Upper lobe of left lung (tissue), 6 donors: ENCODE measurements around the gene KCNN2. TPM values are rescaled to one million over a fixed set of nuclear protein-coding genes. Genes with fewer than 3 reads are reported as not detected.
A peak's percentile ranks its signal among the peaks of the same experiment; 100 is the strongest.
"Not testable (repeated sequence)": the region's sequence is repeated elsewhere in the genome, so short reads cannot be mapped to it uniquely, and the experiment has no call there.

Experiments
- ATAC-seq, 2 donors: fragments of 200-7000 bp; cut with Tn5 transposase; one replicate each; pipeline ENCODE4 v1.9.1; 2022; ENCODE audit warnings: mild to moderate bottlenecking in 2 of 2, moderate library complexity in 2 of 2; ENCODE audit not compliant: low FRiP score in 2 of 2
- DNase-seq, 2 donors: peaks; one replicate each; pipeline ENCODE4 v3.0.0-alpha.2; 2019 to 2020
- H3K27ac ChIP-seq, 4 donors: fragments of 200-600 bp; sonication (generic); one replicate each; pipeline ENCODE4 v1.5.1; 2016 to 2019
- H3K27me3 ChIP-seq, 4 donors: fragments of 200-600 bp; sonication (generic); one replicate each; pipeline ENCODE4 v1.5.1; 2017 to 2019
- H3K36me3 ChIP-seq, 4 donors: fragments of 200-600 bp; sonication (generic); one replicate each; pipeline ENCODE4 v1.5.1; 2016 to 2019
- H3K4me1 ChIP-seq, 4 donors: fragments of 200-600 bp; sonication (generic); one replicate each; pipeline ENCODE4 v1.5.1; 2018 to 2019
- H3K4me3 ChIP-seq, 4 donors: fragments of 200-600 bp; sonication (generic); one replicate each; pipeline ENCODE4 v1.5.1; 2017 to 2019; ENCODE audit warnings: mild to moderate bottlenecking in 2 of 4, moderate library complexity in 1 of 4
- H3K9me3 ChIP-seq, 4 donors: fragments of 200-600 bp; sonication (generic); one replicate each; pipeline ENCODE4 v1.5.1; 2018 to 2019
- EP300 ChIP-seq, 4 donors: sonication (generic); formaldehyde crosslinking; IDR thresholded peaks; one replicate each; pipeline ENCODE4 v1.5.1; 2017; ENCODE audit warnings: antibody characterized with exemption in 4 of 4, control low read depth in 2 of 4
- POLR2A ChIP-seq, 4 donors: fragments of 450-650 bp; IDR thresholded peaks; one replicate each; pipeline ENCODE4 v1.5.1; 2016 to 2017; ENCODE audit warnings: antibody characterized with exemption in 4 of 4, mild to moderate bottlenecking in 2 of 4
- POLR2AphosphoS5 ChIP-seq, 2 donors: sonication (generic); formaldehyde crosslinking; IDR thresholded peaks; one replicate each; pipeline ENCODE4 v1.5.1; 2017; ENCODE audit warnings: antibody characterized with exemption in 2 of 2
- WGBS, 2 donors: methylation state at CpG; one replicate each; pipeline ENCODE4 v1.1.5; 2017 to 2018; 5-methylcytosine and 5-hydroxymethylcytosine counted together
- total RNA-seq, 6 donors: library from RNA; depleted of rRNA in 4 of 6; stranded (reverse); fragments of >200 nt in 4 of 6; gene quantifications; one replicate each; pipeline versions ENCODE4 v1.1.0 to v1.2.1, GENCODE V29; 2016 to 2021
- TF ChIP-seq, protein P1 (sequence below), 6 experiments: fragments of 450-650 bp in 4 of 6; fragments of 200-600 bp in 2 of 6; sonication (generic) in 2 of 6; IDR thresholded peaks; one replicate each; pipeline ENCODE4 v1.5.1; 2016 to 2019; ENCODE audit warnings: antibody characterized with exemption in 6 of 6
- donor health status: DM: no; HTN: no; CAD: no; lungs with moderate emphysema.
- donor health status: DM: no; HTN: yes; CAD: no; lungs with severe emphysema.

KCNN2 gene
- total RNA-seq, 6 donors from 2014 or later = 0.55 to 3.2 (median 1.9) TPM

DNA sequence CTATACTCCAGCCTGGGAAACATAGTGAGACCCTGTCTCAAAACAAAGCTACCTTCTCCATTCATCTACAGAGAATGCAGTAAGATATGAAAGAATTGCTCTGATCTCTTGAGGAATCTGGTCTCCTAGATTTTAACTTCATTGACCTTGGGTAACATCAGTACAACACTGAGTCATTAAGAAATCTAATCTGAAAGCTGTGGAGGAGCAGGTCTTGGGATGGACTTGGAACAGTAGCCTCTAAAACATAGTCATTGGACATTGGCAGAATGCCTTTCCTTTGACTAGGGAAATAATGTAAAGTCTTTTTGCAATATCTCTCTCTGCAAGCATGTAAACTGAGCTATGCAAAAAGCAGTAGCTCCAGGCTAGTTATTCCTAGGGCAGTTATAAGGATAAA lies 58.1 kb downstream of the KCNN2 start:
- ATAC-seq = no peak
- Histone ChIP-seq H3K36me3 (no peaks in the 10 kb centered on the region), H3K4me3 (no peak overlapping the region), H3K27me3 (no peaks in the 10 kb centered on the region), H3K4me1 (no peaks in the 10 kb centered on the region), H3K27ac (no peak overlapping the region), H3K9me3 (no peaks in the 10 kb centered on the region)
- DNase-seq = no peak
- TF ChIP-seq, protein P1, sequence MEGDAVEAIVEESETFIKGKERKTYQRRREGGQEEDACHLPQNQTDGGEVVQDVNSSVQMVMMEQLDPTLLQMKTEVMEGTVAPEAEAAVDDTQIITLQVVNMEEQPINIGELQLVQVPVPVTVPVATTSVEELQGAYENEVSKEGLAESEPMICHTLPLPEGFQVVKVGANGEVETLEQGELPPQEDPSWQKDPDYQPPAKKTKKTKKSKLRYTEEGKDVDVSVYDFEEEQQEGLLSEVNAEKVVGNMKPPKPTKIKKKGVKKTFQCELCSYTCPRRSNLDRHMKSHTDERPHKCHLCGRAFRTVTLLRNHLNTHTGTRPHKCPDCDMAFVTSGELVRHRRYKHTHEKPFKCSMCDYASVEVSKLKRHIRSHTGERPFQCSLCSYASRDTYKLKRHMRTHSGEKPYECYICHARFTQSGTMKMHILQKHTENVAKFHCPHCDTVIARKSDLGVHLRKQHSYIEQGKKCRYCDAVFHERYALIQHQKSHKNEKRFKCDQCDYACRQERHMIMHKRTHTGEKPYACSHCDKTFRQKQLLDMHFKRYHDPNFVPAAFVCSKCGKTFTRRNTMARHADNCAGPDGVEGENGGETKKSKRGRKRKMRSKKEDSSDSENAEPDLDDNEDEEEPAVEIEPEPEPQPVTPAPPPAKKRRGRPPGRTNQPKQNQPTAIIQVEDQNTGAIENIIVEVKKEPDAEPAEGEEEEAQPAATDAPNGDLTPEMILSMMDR (IDR thresholded peaks at IDR 0.05) = no peak
- TF ChIP-seq EP300 (IDR thresholded peaks at IDR 0.05) (no peak), POLR2A (IDR thresholded peaks at IDR 0.05) (no peak)

DNA sequence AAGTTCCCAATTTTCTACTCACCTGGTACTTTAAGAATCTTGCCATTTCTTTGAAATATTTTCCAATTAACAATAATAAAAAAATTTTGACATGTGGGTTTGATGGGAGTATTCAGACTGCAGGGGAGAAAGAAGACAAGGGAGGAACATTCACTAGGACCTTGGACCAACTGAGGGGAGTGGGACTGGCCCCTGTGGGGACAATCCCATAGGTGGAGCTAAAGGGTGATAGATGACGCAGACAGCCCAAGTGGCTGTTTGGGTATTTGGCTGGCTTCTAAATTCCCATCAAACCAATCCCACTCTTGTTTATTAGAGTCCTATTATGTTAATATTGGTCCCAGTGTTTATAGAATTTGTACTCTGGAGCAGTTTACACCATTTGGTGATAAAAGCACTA lies 65.3 kb downstream of the KCNN2 start:
- ATAC-seq (no peak), DNase-seq (no peak)
- Histone ChIP-seq H3K4me3 (no peak overlapping the region), H3K27me3 (no peaks in the 10 kb centered on the region), H3K27ac (no peak overlapping the region), H3K9me3 (no peaks in the 10 kb centered on the region), H3K36me3 (no peaks in the 10 kb centered on the region), H3K4me1 (no peaks in the 10 kb centered on the region)
- TF ChIP-seq POLR2AphosphoS5 (IDR thresholded peaks at IDR 0.05) (no peak), EP300 (IDR thresholded peaks at IDR 0.05) (no peak)
- WGBS, 2 donors = 89 to 92% methylated on average over 1 of the region's 1 CpG

DNA sequence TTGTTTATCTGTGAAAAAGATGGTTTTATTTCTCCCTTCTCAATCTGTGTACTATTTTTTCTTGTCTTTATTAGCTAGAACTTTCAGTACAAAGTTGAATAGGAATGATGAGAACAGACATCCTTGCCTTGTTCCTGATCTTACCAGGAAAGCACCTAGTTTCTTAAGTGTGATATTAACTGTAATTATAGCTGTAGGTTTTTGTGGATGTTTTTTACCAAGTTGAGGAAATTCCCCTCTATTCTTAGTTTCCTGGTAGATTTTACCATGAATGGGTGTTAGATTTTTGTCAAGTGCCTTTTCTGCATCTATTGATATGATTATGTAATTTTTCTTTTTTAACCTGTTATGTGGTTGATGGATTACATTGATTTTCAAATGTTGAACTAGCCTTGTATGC lies 68.7 kb downstream of the KCNN2 start:
- Histone ChIP-seq H3K27ac (no peak overlapping the region), H3K9me3 (no peaks in the 10 kb centered on the region), H3K4me3 (no peak overlapping the region), H3K4me1 (no peaks in the 10 kb centered on the region), H3K27me3 (no peaks in the 10 kb centered on the region), H3K36me3 (no peaks in the 10 kb centered on the region)
- ATAC-seq (no peak), DNase-seq (no peak)
- no peak for TF ChIP-seq EP300 (IDR thresholded peaks at IDR 0.05)
- TF ChIP-seq POLR2AphosphoS5 (IDR thresholded peaks at IDR 0.05) = no peak
- TF ChIP-seq POLR2A (IDR thresholded peaks at IDR 0.05) = no peak
- TF ChIP-seq, protein P1 (IDR thresholded peaks at IDR 0.05) = no peak

DNA sequence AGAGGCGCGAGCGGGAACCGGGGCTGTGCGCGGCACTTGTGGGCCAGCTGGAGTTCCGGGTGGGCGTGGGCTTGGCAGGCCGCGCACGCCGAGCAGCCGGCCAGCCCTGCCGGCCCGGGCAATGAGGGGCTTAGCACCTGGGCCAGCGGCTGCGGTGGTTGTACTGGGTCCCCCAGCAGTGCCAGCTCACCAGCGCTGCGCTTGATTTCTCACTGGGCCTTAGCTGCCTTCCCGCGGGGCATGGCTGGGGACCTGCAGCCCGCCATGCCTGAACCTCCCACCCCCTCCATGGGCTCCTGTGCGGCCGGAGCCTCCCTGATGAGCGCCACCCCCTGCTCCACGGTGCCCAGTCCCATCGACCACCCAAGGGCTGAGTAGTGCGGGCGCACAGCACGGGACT lies 70.8 kb downstream of the KCNN2 start:
- DNase-seq = peak in 1 of 2 donors; percentile 67
- WGBS, 2 donors = 98 to 100% methylated on average over 8 to 24 of the region's 30 CpGs

DNA sequence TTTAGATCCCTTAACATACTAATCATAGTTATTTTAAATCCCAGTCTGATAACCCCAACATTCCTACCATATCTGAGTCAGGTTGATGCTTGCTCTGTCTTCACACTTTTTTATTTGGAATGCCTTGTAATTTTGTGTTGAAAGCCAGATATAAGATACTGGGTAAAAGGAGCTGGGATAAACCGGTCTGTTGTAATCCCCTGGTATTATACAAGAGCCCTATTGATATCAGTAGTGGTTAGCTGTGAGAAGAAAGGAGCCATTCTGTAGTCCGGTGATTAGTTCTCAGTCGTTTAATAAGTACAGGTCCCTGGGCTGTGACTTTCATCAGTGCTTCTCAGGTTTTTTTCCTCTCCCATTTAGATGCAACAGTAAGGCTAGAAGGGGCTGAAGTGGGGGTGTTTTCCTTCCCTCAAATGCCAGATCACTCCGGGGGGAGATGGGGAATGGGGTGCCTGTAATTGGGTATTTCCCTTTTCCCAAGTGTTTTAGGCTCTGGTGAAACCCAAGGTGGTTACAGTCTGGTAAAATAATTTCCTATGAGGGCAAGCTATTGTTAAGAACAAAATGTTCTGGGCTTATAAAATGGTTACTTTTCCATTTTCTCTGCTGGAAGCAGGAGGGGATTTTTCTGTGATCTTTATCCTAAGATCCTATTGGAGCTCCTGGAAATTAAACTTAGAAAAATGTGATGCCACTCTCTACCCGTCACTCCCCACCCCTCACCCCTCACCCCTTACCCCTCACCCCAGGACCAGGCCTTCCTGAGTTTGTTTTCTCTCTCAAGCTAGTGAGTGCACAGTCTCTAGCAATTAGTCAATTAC lies 72.7 kb downstream of the KCNN2 start:
- Histone ChIP-seq H3K4me1 (no peaks in the 10 kb centered on the region), H3K27ac (no peak overlapping the region), H3K9me3 (no peaks in the 10 kb centered on the region), H3K36me3 (no peaks in the 10 kb centered on the region), H3K4me3 (no peak overlapping the region), H3K27me3 (no peaks in the 10 kb centered on the region)
- TF ChIP-seq, protein P1 (IDR thresholded peaks at IDR 0.05) = no peak
- TF ChIP-seq POLR2A (IDR thresholded peaks at IDR 0.05) = no peak
- TF ChIP-seq POLR2AphosphoS5 (IDR thresholded peaks at IDR 0.05) = no peak
- TF ChIP-seq EP300 (IDR thresholded peaks at IDR 0.05) = no peak
- 65 to 67% methylated on average over 5 of the region's 5 CpGs for WGBS, 2 donors
- ATAC-seq (no peak), DNase-seq (no peak)

More for the DNA sequence above, 70.8 kb downstream of the KCNN2 start:
- H3K4me1 ChIP-seq, H3K9me3 ChIP-seq, H3K36me3 ChIP-seq, H3K27me3 ChIP-seq, H3K4me3 ChIP-seq, H3K27ac ChIP-seq, ATAC-seq: not testable (repeated sequence)

GRCh38 chr5:114435220-114435481 lies 73.3 kb downstream of the KCNN2 start:
- H3K27me3 ChIP-seq = no peaks in the 10 kb centered on the region
- 72 to 83% methylated on average over 1 of the region's 1 CpG for WGBS, 2 donors
- ATAC-seq = no peak
- H3K27ac ChIP-seq = no peak overlapping the region
- H3K9me3 ChIP-seq = no peaks in the 10 kb centered on the region
- no peak overlapping the region for H3K4me3 ChIP-seq
- no peaks in the 10 kb centered on the region for H3K36me3 ChIP-seq
- TF ChIP-seq EP300 (IDR thresholded peaks at IDR 0.05) = no peak
- TF ChIP-seq, protein P1 (IDR thresholded peaks at IDR 0.05) = no peak
- TF ChIP-seq POLR2AphosphoS5 (IDR thresholded peaks at IDR 0.05) = no peak
- TF ChIP-seq POLR2A (IDR thresholded peaks at IDR 0.05) = no peak
- no peaks in the 10 kb centered on the region for H3K4me1 ChIP-seq
- no peak for DNase-seq
